Ishikawa (cell line): ENCODE measurements around the gene TNNI3K.

ENCODE experiments used
- CEBPB ChIP-seq: IDR thresholded peaks from 2 replicates; pipeline ENCODE4 v1.6.1; 2012
- CREB1 ChIP-seq: IDR thresholded peaks from 2 replicates; pipeline ENCODE4 v1.6.1; 2012; ENCODE audit warnings: low read depth
- EGR1 ChIP-seq: IDR thresholded peaks from 2 replicates; pipeline ENCODE4 v1.6.1; 2012
- EP300 ChIP-seq: IDR thresholded peaks from 2 replicates; pipeline ENCODE4 v1.6.1; 2012; ENCODE audit warnings: borderline replicate concordance
- FOXM1 ChIP-seq: IDR thresholded peaks from 2 replicates; pipeline ENCODE4 v1.6.1; 2012; ENCODE audit warnings: low read depth, borderline replicate concordance
- NFIC ChIP-seq: IDR thresholded peaks from 2 replicates; pipeline ENCODE4 v1.6.1; 2012
- RAD21 ChIP-seq: IDR thresholded peaks from 2 replicates; pipeline ENCODE4 v1.6.1; 2012; ENCODE audit warnings: low read depth
- TAF1 ChIP-seq: IDR thresholded peaks from 2 replicates; pipeline ENCODE4 v1.6.1; 2012; ENCODE audit warnings: low read depth, mild to moderate bottlenecking
- TCF12 ChIP-seq: IDR thresholded peaks from 2 replicates; pipeline ENCODE4 v1.6.1; 2012; ENCODE audit warnings: low read depth
- TEAD4 ChIP-seq: IDR thresholded peaks from 2 replicates; pipeline ENCODE4 v1.6.1; 2012
- YY1 ChIP-seq: IDR thresholded peaks from 2 replicates; pipeline ENCODE4 v1.6.1; 2012; ENCODE audit warnings: low read depth
- ZBTB7A ChIP-seq: IDR thresholded peaks from 2 replicates; pipeline ENCODE4 v1.6.1; 2012; ENCODE audit warnings: low read depth
- TF ChIP-seq, protein P1 (sequence below): IDR thresholded peaks from 2 replicates; pipeline ENCODE4 v1.6.1; 2012
- TF ChIP-seq, protein P2 (sequence below): IDR thresholded peaks from 2 replicates; pipeline ENCODE4 v1.6.1; 2012
- TF ChIP-seq, protein P3 (sequence below): IDR thresholded peaks from 2 replicates; pipeline ENCODE4 v1.6.1; 2012; ENCODE audit warnings: low read depth, mild to moderate bottlenecking

The TNNI3K gene

DNA sequence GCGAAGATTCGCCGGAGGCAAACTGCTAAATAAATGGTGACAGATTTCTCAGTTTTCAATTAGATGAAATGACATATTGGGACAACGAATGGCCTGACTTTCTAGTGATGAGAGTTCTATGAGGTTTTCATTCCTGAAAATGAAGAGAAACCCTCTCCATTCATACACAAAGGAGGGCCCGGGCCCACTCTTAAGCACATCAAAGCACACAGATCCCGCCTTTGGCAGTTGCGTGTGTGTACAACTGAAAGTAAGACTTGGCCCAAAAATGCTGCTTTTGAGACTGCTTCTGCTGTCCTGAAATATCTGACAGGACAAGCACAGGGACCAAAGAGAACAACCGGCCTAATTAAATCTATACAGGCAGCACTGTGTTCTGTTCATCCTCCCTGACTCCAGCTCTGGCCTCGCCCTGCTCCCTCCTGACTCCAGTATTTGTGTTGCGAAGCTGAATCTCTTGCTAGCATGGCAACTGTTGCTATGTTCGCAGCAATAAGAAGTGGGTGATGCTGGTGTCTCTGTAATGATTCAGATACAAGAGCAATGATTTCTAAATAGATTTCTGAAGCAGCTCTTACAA lies 269.8 kb downstream of the TNNI3K start:
- TF ChIP-seq ZBTB7A: no peak
- no peak for TF ChIP-seq TEAD4
- no peak for TF ChIP-seq TAF1
- TF ChIP-seq CREB1: no peak
- TF ChIP-seq RAD21: no peak
- TF ChIP-seq EGR1: no peak
- TF ChIP-seq CEBPB: no peak
- TF ChIP-seq, protein P1, sequence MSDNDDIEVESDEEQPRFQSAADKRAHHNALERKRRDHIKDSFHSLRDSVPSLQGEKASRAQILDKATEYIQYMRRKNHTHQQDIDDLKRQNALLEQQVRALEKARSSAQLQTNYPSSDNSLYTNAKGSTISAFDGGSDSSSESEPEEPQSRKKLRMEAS: no peak
- TF ChIP-seq FOXM1: no peak
- TF ChIP-seq TCF12: no peak
- no peak for TF ChIP-seq NFIC
- TF ChIP-seq EP300: no peak
- TF ChIP-seq, protein P2, sequence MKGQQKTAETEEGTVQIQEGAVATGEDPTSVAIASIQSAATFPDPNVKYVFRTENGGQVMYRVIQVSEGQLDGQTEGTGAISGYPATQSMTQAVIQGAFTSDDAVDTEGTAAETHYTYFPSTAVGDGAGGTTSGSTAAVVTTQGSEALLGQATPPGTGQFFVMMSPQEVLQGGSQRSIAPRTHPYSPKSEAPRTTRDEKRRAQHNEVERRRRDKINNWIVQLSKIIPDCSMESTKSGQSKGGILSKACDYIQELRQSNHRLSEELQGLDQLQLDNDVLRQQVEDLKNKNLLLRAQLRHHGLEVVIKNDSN: no peak
- TF ChIP-seq, protein P3, sequence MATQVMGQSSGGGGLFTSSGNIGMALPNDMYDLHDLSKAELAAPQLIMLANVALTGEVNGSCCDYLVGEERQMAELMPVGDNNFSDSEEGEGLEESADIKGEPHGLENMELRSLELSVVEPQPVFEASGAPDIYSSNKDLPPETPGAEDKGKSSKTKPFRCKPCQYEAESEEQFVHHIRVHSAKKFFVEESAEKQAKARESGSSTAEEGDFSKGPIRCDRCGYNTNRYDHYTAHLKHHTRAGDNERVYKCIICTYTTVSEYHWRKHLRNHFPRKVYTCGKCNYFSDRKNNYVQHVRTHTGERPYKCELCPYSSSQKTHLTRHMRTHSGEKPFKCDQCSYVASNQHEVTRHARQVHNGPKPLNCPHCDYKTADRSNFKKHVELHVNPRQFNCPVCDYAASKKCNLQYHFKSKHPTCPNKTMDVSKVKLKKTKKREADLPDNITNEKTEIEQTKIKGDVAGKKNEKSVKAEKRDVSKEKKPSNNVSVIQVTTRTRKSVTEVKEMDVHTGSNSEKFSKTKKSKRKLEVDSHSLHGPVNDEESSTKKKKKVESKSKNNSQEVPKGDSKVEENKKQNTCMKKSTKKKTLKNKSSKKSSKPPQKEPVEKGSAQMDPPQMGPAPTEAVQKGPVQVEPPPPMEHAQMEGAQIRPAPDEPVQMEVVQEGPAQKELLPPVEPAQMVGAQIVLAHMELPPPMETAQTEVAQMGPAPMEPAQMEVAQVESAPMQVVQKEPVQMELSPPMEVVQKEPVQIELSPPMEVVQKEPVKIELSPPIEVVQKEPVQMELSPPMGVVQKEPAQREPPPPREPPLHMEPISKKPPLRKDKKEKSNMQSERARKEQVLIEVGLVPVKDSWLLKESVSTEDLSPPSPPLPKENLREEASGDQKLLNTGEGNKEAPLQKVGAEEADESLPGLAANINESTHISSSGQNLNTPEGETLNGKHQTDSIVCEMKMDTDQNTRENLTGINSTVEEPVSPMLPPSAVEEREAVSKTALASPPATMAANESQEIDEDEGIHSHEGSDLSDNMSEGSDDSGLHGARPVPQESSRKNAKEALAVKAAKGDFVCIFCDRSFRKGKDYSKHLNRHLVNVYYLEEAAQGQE: no peak
- TF ChIP-seq YY1: no peak

DNA sequence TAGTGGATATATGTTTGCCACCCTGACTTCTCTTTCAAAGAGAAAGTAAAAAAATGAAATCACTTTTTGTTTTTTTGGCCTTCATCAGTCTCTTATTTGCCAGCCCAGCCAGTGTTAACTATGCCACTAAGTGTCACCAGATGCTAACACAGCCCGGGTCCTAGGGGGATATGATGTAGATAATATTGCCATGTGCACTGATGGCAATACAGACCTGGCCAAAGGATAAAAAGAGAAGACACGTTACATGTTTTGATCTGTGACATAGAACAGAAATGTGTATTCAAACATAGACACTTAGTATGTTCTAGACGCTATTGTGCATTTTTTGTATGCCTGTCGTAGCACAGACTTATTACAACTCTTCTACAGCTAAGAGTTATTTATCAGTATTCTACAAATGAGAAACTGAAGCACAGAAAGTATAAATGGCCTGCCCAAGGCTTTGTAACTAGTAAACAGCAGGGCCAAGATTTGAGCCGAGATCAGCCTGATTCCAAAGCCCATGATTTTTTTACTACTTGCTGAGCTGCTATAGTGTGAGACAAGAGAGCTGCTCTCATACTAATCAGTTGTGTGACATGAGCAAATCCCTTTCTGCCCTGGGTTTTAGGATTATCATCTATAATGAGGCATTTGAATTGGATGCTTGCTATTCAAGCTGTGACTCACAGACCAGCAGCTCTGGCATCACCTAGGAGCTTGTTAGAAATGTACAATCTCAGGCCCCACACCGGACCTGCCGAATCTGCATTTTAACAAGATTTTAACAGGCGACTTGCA lies 270.9 kb downstream of the TNNI3K start:
- no peak for TF ChIP-seq CREB1
- no peak for TF ChIP-seq YY1
- TF ChIP-seq RAD21: no peak
- TF ChIP-seq FOXM1: no peak
- TF ChIP-seq, protein P2: no peak
- TF ChIP-seq, protein P3: no peak
- no peak for TF ChIP-seq NFIC
- no peak for TF ChIP-seq EGR1
- no peak for TF ChIP-seq EP300

DNA sequence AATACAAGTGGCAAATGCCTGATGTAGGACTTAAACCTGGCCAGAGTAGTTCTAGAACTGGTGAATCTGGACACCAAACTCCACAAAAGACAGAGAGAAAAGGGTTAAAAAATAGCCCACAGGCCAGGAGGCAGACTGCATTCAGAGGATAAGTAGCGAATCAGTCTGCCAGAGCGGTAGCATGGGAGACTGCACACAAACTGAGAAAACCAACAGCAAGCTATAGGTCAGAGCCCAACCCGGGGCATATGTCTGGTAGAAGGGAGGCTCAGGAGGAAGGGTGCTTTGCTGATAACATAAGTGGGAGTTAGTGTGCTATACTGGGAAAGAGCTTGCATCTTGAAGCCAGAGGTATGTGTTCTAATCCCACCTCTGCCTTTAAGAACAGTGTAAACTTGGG lies 273.3 kb downstream of the TNNI3K start:
- no peak for TF ChIP-seq YY1
- TF ChIP-seq, protein P3: no peak
- TF ChIP-seq EP300: no peak
- TF ChIP-seq CEBPB: no peak
- no peak for TF ChIP-seq TAF1
- no peak for TF ChIP-seq TCF12
- no peak for TF ChIP-seq NFIC
- no peak for TF ChIP-seq ZBTB7A
- TF ChIP-seq TEAD4: no peak
- TF ChIP-seq EGR1: no peak
- no peak for TF ChIP-seq FOXM1
- no peak for TF ChIP-seq CREB1
- no peak for TF ChIP-seq RAD21
- TF ChIP-seq, protein P2: no peak
- TF ChIP-seq, protein P1: no peak
